Measurements from ENCODE around the gene ISOC1. TPM values are rescaled to one million over a fixed set of nuclear protein-coding genes. Genes with fewer than 3 reads are reported as not detected.

The ISOC1 gene
- polyA plus RNA-seq, 1 experiment = 28.0 TPM

DNA sequence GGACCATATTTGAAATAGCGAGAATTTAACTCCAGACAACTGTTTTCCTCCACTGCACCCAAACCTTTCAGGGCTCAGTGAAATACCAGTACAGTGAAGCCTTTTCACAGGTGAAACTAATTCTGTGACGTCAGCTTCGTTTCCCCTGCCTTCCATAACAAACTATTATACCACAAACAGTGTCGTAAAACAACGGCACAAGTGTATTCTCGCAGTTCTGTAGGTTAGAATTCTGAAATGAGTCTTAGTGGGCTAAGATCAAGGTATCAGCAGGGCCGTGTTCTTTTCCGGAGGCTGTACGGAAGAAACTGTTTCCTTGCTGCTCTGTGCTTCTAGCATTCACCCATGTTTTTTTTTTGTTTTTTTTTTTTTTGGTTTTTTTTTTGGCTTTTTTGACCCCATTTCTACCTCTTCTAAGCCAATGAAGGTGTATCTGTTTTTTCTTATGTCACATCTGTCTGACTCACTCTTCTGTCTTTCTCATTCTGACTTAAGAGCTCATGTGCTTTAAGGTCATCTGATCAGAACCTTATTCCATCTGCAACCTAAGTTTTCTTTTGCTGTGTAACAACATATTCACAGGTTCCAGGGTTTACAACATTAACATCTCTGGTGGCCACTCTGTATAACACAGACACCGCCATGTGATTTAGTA lies 20.1 kb downstream of the ISOC1 start:
- Histone ChIP-seq H3K4me3 (ENCODE audit: low read depth, low read length) (no peak overlapping the region), H3K9me3 (ENCODE audit: control insufficient read depth, insufficient read depth, low read length) (no peaks in the 10 kb centered on the region), H3K27me3 (ENCODE audit: control insufficient read depth, insufficient read depth, low read length) (no peaks in the 10 kb centered on the region), H3K27ac (ENCODE audit: low read depth, low read length) (no peak overlapping the region)
- TF ChIP-seq CTCF (IDR thresholded peaks at IDR 0.05; ENCODE audit: low read depth, low read length) = no peak
- no peak for DNase-seq (ENCODE audit: low read depth, low spot score)
- POLR2A ChIA-PET = no interaction called here
- CTCF ChIA-PET = interaction anchor here (0.8 to 0.9 kb wide), 2 partner anchors 11 to 19 kb away, joined by 4 to 7 read pairs; no protein-coding TSS in a partner anchor

DNA sequence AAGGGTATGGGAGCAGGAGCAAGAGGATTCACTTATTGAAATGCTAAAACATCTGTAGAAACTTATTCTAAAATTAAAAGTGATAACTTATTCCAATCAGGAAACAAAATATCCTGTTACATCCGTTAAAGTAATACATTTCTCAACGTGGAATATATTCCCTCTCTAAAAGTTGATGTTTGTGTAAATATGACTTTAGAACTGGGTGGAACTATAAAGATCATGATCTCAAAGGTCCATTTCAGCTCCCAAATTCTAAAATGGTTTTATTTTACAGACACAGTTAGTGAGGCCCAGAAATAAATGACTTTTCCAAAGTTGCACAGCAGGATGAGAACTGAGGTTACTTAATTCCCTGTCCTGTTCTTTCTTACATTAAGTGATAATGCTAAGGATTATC lies 21.1 kb downstream of the ISOC1 start:
- CTCF ChIA-PET = interaction anchor here (1.2 kb wide), 1 partner anchor 10 kb away, joined by 5 read pairs; no protein-coding TSS in a partner anchor
- no peaks in the 10 kb centered on the region for H3K9me3 ChIP-seq (ENCODE audit: control insufficient read depth, insufficient read depth, low read length)

DNA sequence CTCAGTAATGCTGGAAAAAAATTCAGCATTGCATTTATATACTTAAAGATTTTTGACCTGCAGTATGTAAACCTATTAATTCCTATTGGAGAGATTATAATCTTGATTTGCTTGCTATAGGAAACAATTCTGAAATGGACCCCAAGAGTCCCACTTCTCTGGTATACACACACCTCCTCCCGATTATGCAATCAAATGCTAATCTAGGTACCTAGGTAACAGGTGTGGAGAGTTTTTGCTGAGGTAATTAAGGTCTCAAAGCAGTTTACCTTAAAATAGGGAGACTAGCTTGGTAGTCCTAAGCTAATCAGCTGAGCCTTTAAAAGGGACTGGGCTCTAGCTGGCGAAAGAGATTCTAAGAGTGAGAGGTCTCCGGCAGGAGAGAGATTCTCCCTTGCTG lies 22.2 kb downstream of the ISOC1 start:
- ChIA-PET CTCF (interaction anchor here (1.2 to 1.9 kb wide), 2 partner anchors 9 kb away, joined by 5 to 10 read pairs; no protein-coding TSS in a partner anchor), POLR2A (no interaction called here)

More for the DNA sequence above, 21.1 kb downstream of the ISOC1 start:
- no peak for TF ChIP-seq CTCF (IDR thresholded peaks at IDR 0.05; ENCODE audit: low read depth, low read length)
- no peak overlapping the region for H3K27ac ChIP-seq (ENCODE audit: low read depth, low read length)
- no peaks in the 10 kb centered on the region for H3K27me3 ChIP-seq (ENCODE audit: control insufficient read depth, insufficient read depth, low read length)
- no peak for DNase-seq (ENCODE audit: low read depth, low spot score)
- POLR2A ChIA-PET = no interaction called here
- H3K4me3 ChIP-seq (ENCODE audit: low read depth, low read length) = no peak overlapping the region

GRCh38 chr5:129118405-129118804 lies 23.9 kb downstream of the ISOC1 start:
- CTCF ChIA-PET = interaction anchor here (0.9 to 1.9 kb wide), 4 partner anchors 8 to 213 kb away, joined by 3 to 10 read pairs (median 3); no protein-coding TSS in a partner anchor
- no peak for TF ChIP-seq CTCF (IDR thresholded peaks at IDR 0.05; ENCODE audit: low read depth, low read length)
- H3K27me3 ChIP-seq (ENCODE audit: control insufficient read depth, insufficient read depth, low read length) = no peaks in the 10 kb centered on the region
- DNase-seq (ENCODE audit: low read depth, low spot score) = no peak
- H3K9me3 ChIP-seq (ENCODE audit: control insufficient read depth, insufficient read depth, low read length) = no peaks in the 10 kb centered on the region
- POLR2A ChIA-PET = no interaction called here
- H3K27ac ChIP-seq (ENCODE audit: low read depth, low read length) = no peak overlapping the region
- H3K4me3 ChIP-seq (ENCODE audit: low read depth, low read length) = no peak overlapping the region

More for the DNA sequence above, 22.2 kb downstream of the ISOC1 start:
- TF ChIP-seq CTCF (IDR thresholded peaks at IDR 0.05; ENCODE audit: low read depth, low read length) = no peak
- Histone ChIP-seq H3K4me3 (ENCODE audit: low read depth, low read length) (no peak overlapping the region), H3K27ac (ENCODE audit: low read depth, low read length) (no peak overlapping the region), H3K9me3 (ENCODE audit: control insufficient read depth, insufficient read depth, low read length) (no peaks in the 10 kb centered on the region), H3K27me3 (ENCODE audit: control insufficient read depth, insufficient read depth, low read length) (no peaks in the 10 kb centered on the region)
- no peak for DNase-seq (ENCODE audit: low read depth, low spot score)

- DNase-seq (ENCODE audit: low read depth, low spot score) = no peak
- CTCF ChIA-PET = interaction anchor here (0.9 to 1.9 kb wide), 4 partner anchors 7 to 213 kb away, joined by 3 to 10 read pairs (median 3); no protein-coding TSS in a partner anchor
- POLR2A ChIA-PET = no interaction called here
- H3K27me3 ChIP-seq (ENCODE audit: control insufficient read depth, insufficient read depth, low read length) = no peaks in the 10 kb centered on the region
- no peak for TF ChIP-seq CTCF (IDR thresholded peaks at IDR 0.05; ENCODE audit: low read depth, low read length)
- no peak overlapping the region for H3K27ac ChIP-seq (ENCODE audit: low read depth, low read length)
- H3K9me3 ChIP-seq (ENCODE audit: control insufficient read depth, insufficient read depth, low read length) = no peaks in the 10 kb centered on the region
- no peak overlapping the region for H3K4me3 ChIP-seq (ENCODE audit: low read depth, low read length)
Observed at GRCh38 chr5:129118826-129119225, 24.3 kb downstream of the ISOC1 start.
